IPS DF 4.7 (cell line): Measurements from ENCODE around the gene AP3B1.
"Not testable (repeated sequence)": the region's sequence is repeated elsewhere in the genome, so short reads cannot be mapped to it uniquely, and the experiment has no call there.

Source experiments
- DNase-seq: peaks from one replicate; pipeline ENCODE4 v3.0.0-alpha.2; 2013; ENCODE audit warnings: low spot score; ENCODE audit errors: extremely low read depth

AP3B1 gene

GRCh38 chr5:78243091-78243490, 51.4 kb downstream of the AP3B1 start:
- no peak for DNase-seq

DNA sequence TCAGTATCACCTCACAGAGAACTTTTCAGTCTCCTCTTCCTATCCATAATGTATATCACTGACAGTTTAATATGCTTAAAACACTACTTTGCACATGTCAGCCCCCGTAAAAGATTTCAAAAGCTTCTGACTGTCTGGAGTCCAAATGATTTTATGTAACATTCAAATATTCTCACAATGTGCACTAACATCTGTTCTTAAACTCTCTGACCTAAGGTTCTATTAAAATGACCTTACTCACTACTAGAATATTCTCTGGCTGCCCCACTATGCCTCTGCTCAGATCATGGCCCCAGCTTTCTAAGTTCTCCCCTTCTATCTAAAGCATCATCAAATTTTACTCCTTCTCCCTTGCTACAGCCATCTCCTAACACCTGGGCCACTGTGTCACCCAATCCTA, 52.5 kb downstream of the AP3B1 start:
- DNase-seq, result no peak

GRCh38 chr5:78237911-78238310, 56.6 kb downstream of the AP3B1 start:
- DNase-seq, result no peak

DNA sequence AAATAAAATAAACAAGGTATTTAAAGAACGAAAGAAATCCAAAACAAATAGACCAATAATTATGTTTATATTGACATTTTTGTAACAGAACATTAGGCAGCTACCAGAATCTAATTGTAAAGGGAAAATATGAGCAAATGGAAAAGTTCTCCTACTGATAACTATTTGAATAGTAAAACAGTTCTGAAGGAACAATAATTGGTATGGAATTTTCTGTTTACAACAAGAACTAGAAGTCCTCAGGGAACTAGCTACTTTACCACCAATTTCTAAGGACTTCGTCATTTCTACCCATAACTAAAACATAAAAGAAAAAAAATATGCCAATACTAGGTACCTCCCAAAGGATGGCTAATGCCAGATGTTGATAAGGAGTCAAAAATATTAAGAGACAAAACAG, 58.5 kb downstream of the AP3B1 start:
- DNase-seq, result no peak

DNA sequence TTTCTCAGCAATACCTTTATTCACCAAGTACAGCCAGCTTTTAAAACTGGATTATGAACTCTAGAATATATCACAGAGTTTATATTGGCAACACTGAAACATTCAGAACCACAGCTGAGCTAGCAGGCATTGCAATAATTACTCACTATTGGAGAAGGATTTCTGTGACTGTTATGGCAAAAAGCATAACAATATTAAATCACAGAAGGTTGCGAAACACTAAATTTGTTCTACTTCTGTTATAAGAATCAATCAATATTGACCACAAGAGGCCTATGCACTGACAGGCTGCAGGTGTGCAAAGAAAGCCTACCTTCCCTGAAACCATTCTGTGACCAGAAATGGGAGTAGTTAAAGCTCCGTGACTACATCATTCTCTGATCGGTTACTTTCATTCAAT, 59.2 kb downstream of the AP3B1 start:
- no peak for DNase-seq

DNA sequence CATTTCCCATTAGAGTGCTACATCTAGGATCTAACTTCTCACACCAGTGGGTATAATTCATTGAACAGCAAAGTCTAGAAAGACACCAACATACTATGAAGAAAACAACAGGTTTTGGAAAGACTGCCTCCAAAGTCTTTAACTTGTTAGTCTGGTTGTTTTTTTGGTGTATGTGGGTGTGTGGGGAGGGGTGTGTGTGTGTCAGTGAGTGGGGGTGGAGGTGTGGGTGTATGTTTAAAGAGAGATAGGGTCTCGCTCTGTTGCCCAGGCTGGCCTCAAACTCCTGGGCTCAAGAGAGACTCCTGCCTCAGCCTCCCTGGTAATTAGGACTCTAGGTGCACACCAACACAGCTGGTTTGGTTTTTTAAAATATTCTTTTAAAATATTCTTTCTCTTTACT, 59.7 kb downstream of the AP3B1 start:
- DNase-seq, result no peak

GRCh38 chr5:78232163-78232562, 62.3 kb downstream of the AP3B1 start:
- DNase-seq, result no peak

DNA sequence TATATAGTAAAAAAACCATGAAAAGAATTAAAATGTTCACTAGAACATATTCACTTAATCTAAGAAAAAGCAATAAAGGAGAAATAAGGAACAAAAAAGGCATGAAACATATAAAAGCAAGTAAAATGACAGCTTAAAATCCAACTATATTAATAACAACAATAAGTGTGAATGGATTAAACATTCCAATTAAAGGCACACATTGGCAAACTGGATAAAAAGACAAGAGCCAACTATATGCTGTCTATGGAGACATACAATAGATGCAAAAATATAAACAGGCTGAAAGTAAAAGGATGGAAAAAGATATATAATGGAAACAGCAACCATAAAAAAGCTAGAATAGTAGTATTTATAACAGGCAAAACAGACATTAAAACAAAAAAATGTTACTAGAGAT, 70.1 kb downstream of the AP3B1 start:
- no peak for DNase-seq

DNA sequence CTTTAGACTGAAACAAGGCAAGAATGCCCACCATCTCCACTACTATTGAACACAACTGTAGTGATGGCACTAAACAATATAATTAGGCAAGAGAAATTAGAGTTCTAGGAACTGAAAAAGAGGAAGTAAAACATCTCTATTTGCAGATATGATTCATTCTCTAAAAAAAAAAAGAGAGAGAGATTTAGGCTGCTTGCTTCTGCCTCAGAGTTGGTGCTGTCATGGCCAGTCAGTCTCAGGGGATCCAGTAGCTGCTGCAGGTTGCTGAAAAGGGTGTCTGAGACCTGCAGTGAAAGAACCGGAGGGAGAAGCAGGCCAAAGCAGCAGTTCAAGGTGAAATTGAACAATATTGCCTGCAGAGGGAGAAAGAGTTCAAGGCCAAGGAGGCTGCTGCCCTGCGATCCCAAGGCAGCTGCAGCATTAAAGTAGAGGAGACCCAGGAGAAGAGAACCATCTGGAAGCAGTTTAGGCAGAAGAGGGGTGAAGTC, 72.5 kb downstream of the AP3B1 start:
- peak; percentile 5 for DNase-seq

DNA sequence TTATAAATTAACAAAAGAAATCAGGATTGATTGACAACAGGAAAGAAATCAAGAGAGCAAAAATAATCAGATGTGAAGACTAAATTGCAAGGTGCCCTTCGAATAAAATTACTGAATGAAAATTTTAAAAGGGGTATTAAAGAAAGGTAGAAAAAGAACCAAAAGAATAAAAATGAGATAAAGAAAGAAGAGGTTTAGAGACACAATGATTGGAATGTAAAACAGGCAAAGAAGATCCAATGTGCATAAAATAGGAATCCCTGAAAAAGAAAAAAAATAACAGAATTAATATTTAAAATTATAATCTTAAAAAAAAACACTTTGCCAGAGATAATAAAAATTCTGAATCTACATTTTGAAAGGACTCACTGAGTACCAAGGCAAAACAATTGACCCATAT, 73.0 kb downstream of the AP3B1 start:
- DNase-seq, result no peak

DNA sequence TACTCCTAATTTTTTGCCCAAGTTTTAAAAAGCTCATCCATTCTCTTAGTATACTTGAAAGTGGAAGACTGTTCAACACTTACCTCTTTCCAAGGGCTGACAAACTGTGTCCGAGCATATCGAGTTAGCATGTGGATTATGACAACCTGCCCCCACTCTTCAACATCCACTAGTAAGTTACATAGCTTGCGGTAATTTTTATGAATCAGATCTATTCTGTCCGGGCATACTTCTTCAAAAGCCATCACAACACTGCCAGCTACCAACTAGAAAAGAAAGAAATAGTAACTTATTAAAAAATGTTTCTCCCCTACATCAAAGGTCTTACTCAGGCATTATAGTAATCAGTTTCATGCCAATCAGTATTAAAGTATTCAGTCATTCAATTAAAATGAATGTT, 78.5 kb downstream of the AP3B1 start:
- no peak for DNase-seq

GRCh38 chr5:78215565-78215964, 78.9 kb downstream of the AP3B1 start:
- no peak for DNase-seq

DNA sequence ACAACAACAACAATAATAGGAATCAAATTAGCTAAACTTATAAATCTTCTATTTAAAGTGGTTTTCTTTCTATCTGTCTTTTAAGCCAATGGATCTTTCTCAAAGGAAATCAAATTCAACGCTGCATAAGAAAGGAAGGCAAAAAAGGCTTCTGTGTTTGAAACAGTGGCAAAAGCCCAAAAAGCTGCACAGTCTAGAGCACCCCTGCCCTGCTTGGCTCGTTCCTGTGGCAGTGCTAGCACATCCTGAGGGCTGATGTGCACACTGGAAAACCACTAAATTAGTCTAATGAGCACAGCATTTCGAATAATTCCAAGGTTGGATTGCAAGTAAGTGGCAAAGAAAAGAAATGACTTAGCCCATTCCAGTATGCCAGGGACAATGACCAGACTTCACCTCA, 80.7 kb downstream of the AP3B1 start:
- no peak for DNase-seq

- DNase-seq, result no peak
Measured at GRCh38 chr5:78211052-78211451, 83.4 kb downstream of the AP3B1 start.

DNA sequence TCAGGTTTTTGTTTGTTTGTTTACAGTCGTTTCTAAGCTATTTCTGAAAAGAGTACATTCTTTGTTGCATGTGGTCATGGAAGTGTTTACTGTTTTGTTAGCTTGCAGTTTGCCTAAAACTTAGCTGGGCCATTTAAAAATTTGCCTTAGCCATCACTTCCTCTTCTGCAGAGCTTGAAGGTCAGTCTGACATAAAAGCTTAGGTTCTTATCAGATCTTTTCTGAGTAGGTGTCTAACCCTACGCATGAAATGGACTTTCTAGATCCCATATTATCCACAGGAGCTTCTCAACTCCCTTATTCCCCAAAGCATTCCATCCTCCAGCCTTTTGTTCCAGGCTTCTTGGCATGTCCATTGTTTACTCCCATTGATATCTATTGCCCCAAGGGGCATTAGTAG, 90.3 kb downstream of the AP3B1 start:
- DNase-seq, result no peak

DNA sequence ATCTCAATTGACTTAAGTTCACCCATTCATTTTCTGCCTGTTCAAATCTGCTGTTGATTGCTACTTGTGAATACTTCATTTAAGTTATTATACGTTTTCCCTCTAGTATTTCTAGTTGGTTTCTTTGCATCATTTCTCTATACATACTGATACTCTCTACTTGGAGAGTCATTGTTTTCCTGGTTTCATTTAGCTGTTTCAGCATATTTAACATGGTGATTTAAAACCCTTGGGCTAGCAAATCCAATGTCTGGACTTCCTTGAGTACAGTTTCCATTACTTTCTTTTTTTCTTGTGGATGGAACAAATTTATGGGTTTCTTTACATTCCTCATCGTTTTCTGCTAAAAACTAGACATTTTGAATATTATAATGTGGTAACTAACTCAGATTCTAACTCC, 90.7 kb downstream of the AP3B1 start:
- DNase-seq, result no peak

- DNase-seq, result no peak
Measured at GRCh38 chr5:78190402-78190801, 104.1 kb downstream of the AP3B1 start.

- not testable (repeated sequence) for DNase-seq
Measured at GRCh38 chr5:78188681-78189080, 105.8 kb downstream of the AP3B1 start.

DNA sequence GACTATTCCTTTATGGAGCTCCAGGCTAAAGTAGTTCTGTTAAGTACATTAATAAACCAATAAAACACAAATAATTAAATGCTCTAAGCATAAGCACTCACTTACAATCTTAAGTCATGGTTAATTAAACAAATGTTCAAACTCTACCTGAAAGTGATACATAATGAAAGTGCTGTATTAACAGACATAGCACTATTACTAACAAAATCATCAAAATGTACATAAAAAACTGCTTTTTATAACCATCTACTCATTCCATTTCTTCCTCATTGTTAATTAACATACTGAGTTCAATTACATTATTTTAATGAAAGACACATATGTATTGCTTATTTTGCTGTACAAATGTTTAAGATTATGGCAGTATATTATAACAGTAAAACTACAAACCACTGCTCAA, 107.3 kb downstream of the AP3B1 start:
- DNase-seq, result no peak

DNA sequence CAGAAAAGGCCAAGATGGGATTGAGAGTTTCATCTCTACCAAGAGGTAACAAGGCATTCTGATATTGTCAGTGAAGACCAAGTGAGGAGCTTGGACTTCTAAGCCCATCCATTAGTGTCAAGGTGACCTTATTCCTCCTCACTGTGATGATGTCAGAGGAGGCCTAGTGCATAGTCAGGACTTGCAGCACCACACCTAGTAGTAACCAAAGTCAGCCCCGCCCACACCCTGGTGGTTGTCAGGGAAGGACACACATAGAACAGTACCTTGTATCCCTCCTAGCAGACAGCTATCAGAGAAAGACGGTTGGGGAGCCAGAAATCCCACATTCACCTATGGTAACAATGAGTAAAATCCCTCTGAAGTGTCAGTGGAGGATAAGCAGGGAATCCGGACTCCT, 111.7 kb downstream of the AP3B1 start:
- DNase-seq, result no peak

DNA sequence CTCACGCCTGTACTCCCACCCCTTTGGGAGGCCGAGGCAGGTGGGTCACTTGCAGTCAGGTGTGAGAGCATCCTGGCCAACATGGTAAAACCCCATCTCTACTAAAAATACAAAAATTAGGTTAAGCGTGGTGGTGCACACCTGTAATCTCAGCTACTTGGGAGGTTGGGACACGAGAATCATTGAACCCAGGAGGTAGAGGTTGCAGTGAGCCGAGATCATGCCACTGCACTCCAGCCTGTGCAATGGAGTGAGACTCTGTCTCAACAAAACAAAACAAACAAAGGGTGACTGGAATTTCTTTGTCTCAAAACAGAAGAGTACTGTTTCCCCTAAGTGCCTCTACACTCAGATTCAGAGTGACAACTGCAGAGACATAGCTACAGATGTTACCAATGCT, 116.1 kb downstream of the AP3B1 start:
- no peak for DNase-seq

GRCh38 chr5:78170335-78170734, 124.2 kb downstream of the AP3B1 start:
- DNase-seq, result not testable (repeated sequence)

DNA sequence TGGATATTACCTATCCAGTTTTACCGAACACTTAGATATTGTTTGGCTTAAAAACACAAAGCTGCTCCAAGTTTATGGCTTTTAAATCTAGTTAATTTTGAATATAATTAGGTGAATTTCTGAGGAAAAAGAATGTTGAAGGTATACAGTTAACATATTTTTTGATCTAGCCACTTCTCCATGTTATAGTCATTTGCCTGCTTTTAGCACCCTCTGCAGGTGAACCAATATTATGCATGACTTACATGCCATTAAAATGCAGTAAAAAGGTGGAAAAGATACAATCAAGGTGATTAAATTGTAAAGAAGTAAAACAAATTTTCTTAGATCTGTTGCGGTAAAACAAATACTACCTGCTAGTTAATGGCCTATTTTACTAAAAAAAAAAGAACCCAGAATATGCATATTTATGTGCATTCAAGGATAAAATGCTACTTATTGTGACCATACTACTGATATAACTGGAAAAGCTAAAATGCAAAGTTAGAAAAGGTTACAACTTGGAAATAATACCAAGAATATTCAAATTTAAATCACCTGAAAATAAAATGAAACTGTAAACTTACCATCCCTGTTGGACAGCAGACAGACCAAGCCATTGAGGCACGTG, 132.1 kb downstream of the AP3B1 start:
- no peak for DNase-seq

DNA sequence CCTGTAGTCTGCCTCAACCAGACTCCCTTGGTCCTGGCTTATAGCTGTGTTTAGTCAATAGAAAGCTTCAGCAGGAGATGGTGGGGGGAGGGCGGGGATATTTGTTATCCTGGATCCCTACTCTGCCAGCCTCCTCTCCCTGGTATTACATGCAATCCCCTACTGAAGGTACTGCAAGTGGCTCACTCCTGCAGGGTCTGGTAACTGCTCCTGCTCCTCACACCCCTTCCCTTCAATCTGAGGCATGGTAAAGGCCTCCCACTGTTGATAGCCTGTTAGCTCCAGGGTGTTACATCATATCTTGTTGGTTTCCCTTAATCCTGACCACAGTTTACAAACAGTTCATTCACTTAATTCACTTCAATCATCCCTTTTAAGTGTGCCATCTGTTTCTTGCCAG, 137.5 kb downstream of the AP3B1 start:
- DNase-seq, result no peak
